GM18526 (cell line): ENCODE data around the gene KRTCAP3.
A peak's percentile ranks its signal among the peaks of the same experiment; 100 is the strongest.

Source experiments
- POLR2A ChIP-seq: IDR thresholded peaks from 3 replicates; pipeline ENCODE4 v1.6.1; 2011; ENCODE audit not compliant: insufficient read length; ENCODE audit errors: extremely low read depth

KRTCAP3 gene

DNA sequence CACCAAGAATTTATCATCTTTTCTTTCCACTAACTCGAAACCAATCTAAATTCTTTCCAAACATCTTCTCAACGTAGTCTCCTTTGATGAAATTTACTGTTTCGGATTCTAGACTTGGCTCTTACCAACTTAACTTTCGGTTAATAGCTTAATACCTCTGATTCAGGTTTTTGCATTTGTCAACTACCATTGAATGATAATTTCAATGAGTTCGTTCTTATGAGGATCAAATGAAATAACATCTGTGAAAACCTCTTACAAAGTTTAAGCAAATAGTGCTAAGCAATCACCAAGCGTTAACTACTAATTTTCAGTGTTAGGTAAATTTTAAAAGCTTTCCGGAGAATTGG is 14.3 kb upstream of the KRTCAP3 start:
- no peak for TF ChIP-seq POLR2A

DNA sequence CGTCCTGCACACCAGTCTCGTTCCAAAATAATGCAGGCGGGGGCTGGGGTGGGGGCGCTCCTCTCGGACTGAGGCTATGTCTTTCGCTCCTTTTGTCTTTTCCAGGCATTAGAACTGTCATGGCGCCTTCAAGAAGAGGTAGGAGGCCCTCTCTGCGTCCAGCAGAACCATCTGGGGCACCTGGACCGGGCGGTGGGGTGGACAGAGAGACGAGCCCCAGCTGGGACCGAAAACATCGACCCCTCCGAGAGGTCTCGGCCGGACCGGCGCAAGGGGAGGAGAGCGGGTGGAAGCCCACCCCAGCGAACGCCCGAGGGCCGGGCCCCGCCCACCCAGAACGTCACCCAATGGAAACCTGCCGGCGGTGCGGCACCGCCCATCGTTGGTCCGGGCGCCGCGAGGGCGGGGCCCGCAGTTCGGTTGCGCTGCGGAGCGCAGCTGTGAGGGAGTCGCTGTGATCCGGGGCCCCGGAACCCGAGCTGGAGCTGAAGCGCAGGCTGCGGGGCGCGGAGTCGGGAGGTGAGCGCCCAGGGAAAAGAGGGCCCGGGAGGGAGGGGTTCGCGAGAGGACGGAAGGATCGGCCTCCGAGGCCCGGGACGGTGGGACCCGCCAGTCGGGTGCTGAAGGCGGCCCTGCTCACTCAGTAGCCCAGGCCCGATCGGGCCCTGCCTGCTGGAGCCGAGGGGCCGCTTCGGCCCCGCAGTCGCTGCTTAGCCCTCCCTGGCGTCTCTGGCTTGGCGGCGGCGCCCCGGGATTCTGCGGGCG is 13.8 kb upstream of the KRTCAP3 start, which contains the start of gene NRBP1:
Gene NRBP1, plus strand, starts transcription at position 419 of the 765 bp plus-strand sequence. CDS start 4,643 bp downstream, outside the sequence.
- peak; percentile 88 for TF ChIP-seq POLR2A

DNA sequence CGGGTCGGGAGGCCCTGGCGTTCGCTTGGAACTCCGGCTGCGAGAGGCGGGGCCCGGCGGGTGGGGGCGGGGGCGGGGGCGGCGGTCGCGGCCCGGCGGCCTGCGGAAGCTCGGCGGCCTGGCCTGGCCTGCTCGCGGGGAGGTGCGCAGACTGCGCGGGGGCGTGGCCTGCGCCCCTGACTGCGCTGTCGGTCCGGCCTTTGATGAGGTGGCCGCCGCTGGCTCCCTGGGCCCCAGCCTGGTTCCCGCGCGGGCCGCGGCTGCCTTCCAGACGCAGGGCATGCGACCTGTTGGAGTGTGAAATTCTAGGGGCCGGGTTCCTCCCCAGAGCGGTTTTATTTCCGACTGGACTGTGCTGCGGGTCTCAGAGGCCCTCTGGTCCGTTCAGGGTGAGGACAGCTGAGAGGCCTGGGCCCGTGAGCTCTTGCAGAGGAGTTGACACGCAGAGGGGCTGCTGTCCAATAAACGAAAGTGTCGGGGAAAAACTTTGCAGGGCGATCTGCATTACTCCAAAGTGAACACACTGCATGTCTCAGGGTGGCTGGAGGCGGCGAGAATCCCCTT is 13.1 kb upstream of the KRTCAP3 start:
- TF ChIP-seq POLR2A = peak; percentile 51

DNA sequence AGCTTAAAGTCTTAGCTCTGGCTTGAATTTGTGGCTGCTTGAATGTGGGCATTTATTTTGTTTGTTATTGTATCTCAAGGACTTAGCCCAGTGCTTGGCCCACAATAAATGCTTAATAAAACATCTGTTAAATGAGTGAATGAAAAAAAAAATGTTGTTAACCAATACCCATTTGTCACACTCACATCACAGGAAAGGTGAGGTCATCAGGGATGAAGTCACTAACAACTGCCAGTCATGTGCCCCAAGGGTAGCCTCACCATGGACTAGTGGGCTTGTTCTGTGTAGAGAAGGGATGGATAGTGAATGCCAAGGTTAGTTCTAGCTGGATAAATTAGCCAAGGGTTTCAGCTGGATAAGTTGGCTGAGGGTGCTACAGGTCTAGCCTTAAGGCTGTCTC is 10.8 kb upstream of the KRTCAP3 start:
- no peak for TF ChIP-seq POLR2A

DNA sequence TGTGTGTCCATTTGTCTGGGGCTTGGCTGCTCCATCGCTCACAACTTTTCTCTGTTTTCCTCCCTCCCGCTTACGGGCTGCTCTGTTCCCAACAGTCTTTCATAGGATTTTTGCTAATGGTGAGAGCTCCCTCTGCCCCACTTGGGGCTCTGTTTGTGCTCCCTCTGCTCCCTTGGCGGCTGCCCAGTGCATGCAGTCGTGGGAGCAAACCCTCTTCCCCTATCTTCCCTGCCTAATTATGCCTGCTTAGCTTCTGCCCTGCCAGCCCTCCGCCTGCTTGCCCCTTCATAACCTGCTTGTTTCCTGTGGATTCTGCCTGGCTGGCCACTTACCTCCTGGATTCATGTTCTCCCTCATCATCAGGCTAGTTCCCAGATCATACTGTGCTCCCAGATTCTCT is 6.6 kb upstream of the KRTCAP3 start:
- TF ChIP-seq POLR2A = no peak

DNA sequence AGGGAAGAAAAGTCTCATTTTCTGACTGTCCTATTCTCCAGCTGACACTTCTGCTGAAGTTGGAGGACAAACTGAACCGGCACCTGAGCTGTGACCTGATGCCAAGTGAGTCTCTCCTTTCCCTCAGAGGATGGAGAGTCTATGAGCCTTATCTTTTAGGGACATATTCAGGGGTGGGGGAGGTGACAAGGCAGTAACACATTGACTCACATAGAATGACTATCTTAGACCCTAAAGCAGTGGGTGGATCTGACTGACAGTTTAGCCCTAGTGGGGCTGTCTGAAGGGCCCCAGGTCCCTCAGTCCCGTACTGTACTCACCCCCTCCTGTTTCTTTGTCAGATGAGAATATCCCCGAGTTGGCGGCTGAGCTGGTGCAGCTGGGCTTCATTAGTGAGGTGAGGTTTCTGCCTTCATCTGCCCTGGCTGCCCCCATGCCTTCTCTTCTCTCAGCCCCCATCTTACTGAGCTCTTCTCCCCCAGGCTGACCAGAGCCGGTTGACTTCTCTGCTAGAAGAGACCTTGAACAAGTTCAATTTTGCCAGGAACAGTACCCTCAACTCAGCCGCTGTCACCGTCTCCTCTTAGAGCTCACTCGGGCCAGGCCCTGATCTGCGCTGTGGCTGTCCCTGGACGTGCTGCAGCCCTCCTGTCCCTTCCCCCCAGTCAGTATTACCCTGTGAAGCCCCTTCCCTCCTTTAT is 805 bp upstream of the KRTCAP3 start:
- TF ChIP-seq POLR2A = no peak

DNA sequence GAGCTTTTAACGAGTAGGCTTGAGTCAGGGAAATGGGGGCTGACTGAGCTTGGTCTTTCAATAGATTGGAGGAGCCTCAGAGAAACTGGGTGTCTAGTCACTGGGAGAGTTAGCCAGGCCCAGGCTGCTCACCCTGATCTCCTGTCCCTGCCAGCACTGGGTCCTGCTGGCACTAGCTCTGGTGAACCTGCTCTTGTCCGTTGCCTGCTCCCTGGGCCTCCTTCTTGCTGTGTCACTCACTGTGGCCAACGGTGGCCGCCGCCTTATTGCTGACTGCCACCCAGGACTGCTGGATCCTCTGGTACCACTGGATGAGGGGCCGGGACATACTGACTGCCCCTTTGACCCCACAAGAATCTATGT is 720 bp downstream of the KRTCAP3 start:
- TF ChIP-seq POLR2A = peak; percentile 2

DNA sequence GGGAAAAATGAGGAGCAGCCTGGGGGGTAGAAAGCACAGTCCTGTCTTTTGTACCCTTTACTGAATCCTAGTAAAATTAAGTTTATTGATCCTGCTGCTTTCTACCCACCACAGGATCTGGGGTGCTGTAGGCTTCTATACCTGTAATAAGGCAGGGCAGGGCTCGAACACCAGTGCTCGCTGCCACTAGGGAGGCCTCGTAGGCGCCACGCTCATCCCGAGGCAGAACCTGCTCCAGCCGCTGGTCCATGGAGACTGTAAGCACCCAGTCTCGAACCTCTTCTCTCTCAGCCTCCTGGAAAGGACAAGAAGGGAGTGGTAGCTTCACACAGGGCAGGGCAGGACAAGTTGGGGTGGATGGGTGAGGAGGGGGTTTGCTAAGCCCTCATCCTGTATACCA is 3.0 kb downstream of the KRTCAP3 start:
- no peak for TF ChIP-seq POLR2A

DNA sequence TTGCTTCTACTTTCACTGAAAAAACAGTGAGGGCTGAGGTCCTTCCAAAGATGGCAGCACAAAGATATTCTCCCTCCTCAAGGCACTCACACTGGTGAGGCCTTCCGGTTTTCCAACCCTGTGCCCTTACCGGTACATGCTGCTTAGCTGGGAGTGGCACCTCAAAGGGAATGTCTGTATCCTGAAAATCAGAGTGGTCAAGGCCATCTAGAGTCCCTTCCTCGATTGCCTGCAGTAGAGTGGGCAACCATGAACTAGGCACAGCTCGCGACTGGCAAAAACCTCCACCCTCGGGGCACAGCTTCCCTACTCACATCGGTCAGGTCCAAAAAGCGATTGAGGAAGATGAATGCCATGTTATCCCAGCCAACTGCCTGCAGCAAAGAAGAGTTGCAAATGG is 3.4 kb downstream of the KRTCAP3 start:
- TF ChIP-seq POLR2A = no peak

DNA sequence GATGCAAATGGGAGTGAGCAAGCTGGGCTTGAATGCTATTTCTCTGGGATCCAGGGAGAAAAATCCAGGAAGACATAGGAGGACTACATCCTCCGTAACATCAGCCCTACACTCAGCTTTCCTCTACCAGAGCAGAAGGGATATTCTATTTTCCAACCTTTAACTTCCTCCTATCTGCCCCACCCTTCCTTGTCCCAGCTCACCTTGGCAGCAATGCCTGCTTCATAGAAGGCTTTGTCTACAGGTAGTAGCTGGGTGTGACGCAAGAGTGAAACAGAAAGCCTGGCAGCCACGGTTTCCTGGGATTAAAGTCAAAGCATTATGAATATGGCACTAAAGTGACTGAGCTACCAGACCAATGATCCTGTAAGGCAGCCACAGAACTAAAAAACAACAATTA is 3.9 kb downstream of the KRTCAP3 start:
- TF ChIP-seq POLR2A = no peak

DNA sequence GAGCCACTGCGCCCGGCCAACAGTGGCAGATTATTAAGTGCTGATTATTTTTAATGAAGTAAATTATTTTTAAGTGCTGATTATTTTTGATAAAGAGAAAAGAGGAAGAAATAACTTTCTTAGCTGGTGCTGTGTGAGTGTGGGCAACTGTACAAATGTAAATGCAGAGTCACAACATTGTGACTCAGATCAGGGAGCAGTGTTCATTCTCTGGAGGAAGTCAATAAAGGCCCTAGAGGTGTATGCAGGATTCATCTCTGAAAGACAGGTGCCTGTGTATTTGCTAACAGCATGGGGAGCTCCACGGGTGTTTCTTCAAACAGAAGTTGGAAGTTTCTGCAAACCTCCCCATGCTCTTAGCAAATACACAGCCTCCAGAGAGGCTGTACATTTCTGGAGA is 6.2 kb downstream of the KRTCAP3 start:
- TF ChIP-seq POLR2A = no peak

DNA sequence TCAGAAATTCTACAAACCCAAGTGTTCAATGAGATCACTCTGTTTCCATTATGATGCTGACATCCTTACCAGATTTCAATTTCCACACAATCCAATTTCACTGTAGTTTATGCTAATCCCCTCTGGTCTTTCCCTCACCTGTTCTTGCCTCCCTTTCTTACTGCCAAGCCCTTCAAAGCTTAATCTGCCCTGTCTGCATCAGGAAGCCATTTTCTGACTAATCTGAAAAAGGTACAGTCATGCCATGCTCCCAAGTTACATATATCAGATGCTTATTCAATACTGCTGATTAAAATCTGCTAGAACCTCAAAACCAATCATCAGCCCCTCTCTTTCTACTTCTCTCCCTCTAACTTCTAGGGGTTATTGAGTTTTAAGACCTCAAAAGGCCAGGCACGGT is 8.9 kb downstream of the KRTCAP3 start:
- TF ChIP-seq POLR2A = no peak

DNA sequence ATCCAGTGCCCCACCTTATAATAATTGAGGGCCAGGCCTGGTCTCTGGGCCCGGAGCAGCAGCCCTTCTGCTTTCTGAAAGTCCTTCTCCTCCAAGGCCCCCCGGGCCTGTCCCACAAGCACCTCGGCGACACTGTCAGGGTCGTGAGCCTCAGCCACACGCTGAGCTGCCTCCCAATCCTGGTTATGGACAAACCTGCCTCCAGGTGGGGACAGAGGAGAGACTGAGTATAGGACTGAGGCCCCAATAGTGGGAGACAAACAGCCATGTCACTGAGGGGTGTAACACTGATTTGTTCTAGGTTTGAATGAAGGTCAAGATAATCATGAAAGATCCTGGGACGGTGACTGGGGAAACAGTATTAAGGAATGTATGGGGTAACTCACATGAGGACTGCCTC is 11.8 kb downstream of the KRTCAP3 start:
- no peak for TF ChIP-seq POLR2A

DNA sequence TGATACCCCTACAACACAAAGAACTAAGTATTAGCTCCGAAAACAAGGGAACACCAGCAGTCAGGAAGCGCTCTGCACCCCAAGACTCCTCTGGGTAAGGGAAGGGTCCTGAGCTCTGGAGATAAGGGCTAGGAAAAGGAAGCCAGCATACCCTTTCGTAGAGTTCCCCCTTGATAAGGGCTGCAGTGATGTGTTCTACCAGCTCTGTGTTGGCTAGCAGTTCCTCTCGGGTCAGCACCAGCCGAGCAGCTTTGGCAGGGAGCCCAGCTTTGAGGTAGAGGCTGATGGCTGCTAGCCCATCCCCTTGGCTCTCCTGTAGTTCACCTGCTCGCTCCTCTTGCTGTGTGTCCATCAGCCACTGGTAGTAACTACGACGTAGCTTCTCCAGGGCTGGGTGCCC is 18.9 kb downstream of the KRTCAP3 start:
- no peak for TF ChIP-seq POLR2A

DNA sequence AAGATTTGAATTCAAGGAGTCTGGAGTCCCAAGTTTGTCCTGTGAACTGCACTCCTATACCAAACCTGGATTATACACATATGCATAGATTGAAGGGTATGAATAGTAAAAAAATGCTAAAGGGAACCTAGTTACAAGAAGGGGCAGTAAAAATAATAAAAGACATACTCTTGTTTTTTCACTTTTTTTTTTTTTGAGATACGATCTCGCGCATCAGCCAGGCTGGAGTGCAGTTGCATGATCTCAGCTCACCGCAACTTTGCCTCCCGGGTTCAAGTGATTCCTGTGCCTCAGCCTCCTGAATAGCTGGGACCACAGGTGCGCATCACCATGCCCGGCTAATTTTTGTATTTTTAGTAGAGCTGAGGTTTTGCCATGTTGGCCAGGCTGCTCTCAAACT is 22.3 kb downstream of the KRTCAP3 start:
- TF ChIP-seq POLR2A = no peak

DNA sequence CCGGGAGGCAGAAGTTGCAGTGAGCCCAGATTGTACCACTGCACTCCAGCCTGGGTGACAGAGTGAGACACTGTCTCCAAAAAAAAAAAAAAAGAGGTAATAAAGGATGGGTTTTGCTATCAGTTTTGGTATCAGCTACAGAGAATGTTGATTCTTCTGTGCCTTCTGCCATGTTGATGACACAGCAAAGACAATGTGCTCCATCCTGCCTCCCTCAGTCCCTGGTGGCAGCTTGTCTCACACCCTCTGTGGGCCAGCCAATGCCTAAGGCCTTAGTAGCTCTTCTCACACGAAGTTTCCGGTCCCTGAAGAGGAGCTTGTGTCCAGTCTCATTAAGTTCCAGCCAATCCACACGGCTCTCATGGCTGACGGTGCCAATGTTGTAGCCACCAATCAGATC is 29.8 kb downstream of the KRTCAP3 start:
- no peak for TF ChIP-seq POLR2A
